ENCODE measurements around the gene PATJ.
A peak's percentile ranks its signal among the peaks of the same experiment; 100 is the strongest.

PATJ gene

GRCh38 chr1:61776091-61776490 lies 33.8 kb downstream of the PATJ start:
- peaks cover 0 to 2% (median 1%) of the 10 kb centered on the region in 4 experiments for H3K36me3 ChIP-seq (ENCODE audit: control insufficient read depth in 4 of 4, insufficient read depth in 4 of 4, low read length in 3 of 4)
- ChIA-PET POLR2A (no interaction called here), CTCF (no interaction called here)
- 100% methylated on average over 2 of the region's 2 CpGs for WGBS (ENCODE audit: insufficient coverage)
- no peak for DNase-seq
- H3K9me3 ChIP-seq (ENCODE audit: control extremely low read depth in 1 of 5, control insufficient read depth in 4 of 5, insufficient read depth in 2 of 5, low read depth in 1 of 5, low read length in 4 of 5): no peaks in the 10 kb centered on the region
- H3K4me1 ChIP-seq (ENCODE audit: control extremely low read depth in 1 of 4, control insufficient read depth in 4 of 4, insufficient read depth in 4 of 4, low read length in 3 of 4): peaks cover 0 to 2% (median 0%) of the 10 kb centered on the region in 4 experiments
- no peak overlapping the region for H3K4me3 ChIP-seq (ENCODE audit: control insufficient read depth in 1 of 7, extremely low read depth in 1 of 7, insufficient read depth in 4 of 7, low read depth in 2 of 7, low read length in 6 of 7)
- no peaks in the 10 kb centered on the region for H3K27me3 ChIP-seq (replicated peaks in 2 of 5; ENCODE audit: control insufficient read depth in 4 of 5, insufficient read depth in 5 of 5, low read length in 4 of 5)
- no peak overlapping the region for H3K27ac ChIP-seq (ENCODE audit: insufficient read depth in 1 of 2, low read depth in 1 of 2, low read length in 2 of 2, poor library complexity in 1 of 2, severe bottlenecking in 2 of 2)

- POLR2A ChIA-PET: no interaction called here
- DNase-seq: no peak
- Histone ChIP-seq H3K9me3 (ENCODE audit: control extremely low read depth in 1 of 5, control insufficient read depth in 4 of 5, insufficient read depth in 2 of 5, low read depth in 1 of 5, low read length in 4 of 5) (no peaks in the 10 kb centered on the region), H3K27ac (ENCODE audit: insufficient read depth in 1 of 2, low read depth in 1 of 2, low read length in 2 of 2, poor library complexity in 1 of 2, severe bottlenecking in 2 of 2) (no peak overlapping the region), H3K36me3 (ENCODE audit: control insufficient read depth in 4 of 4, insufficient read depth in 4 of 4, low read length in 3 of 4) (peaks cover 0 to 2% (median 0%) of the 10 kb centered on the region in 4 experiments), H3K4me1 (ENCODE audit: control extremely low read depth in 1 of 4, control insufficient read depth in 4 of 4, insufficient read depth in 4 of 4, low read length in 3 of 4) (peaks cover 0 to 10% (median 0%) of the 10 kb centered on the region in 4 experiments), H3K27me3 (replicated peaks in 2 of 5; ENCODE audit: control insufficient read depth in 4 of 5, insufficient read depth in 5 of 5, low read length in 4 of 5) (no peaks in the 10 kb centered on the region), H3K4me3 (ENCODE audit: control insufficient read depth in 1 of 7, extremely low read depth in 1 of 7, insufficient read depth in 4 of 7, low read depth in 2 of 7, low read length in 6 of 7) (no peak overlapping the region)
- CTCF ChIA-PET: no interaction called here
- 100% methylated on average over 1 of the region's 2 CpGs for WGBS (ENCODE audit: insufficient coverage)
Measured at GRCh38 chr1:61779231-61779630, 37.0 kb downstream of the PATJ start.

GRCh38 chr1:61781151-61781550 lies 38.9 kb downstream of the PATJ start:
- peaks cover 0 to 10% (median 0%) of the 10 kb centered on the region in 4 experiments for H3K4me1 ChIP-seq (ENCODE audit: control extremely low read depth in 1 of 4, control insufficient read depth in 4 of 4, insufficient read depth in 4 of 4, low read length in 3 of 4)
- no peak overlapping the region for H3K27ac ChIP-seq (ENCODE audit: insufficient read depth in 1 of 2, low read depth in 1 of 2, low read length in 2 of 2, poor library complexity in 1 of 2, severe bottlenecking in 2 of 2)
- no peaks in the 10 kb centered on the region for H3K27me3 ChIP-seq (replicated peaks in 2 of 5; ENCODE audit: control insufficient read depth in 4 of 5, insufficient read depth in 5 of 5, low read length in 4 of 5)
- CTCF ChIA-PET: interaction anchor here (0.7 to 1.4 kb wide), 2 partner anchors 33 to 1015 kb away, joined by 3 read pairs; no protein-coding TSS in a partner anchor
- POLR2A ChIA-PET: no interaction called here
- H3K4me3 ChIP-seq (ENCODE audit: control insufficient read depth in 1 of 7, extremely low read depth in 1 of 7, insufficient read depth in 4 of 7, low read depth in 2 of 7, low read length in 6 of 7): no peak overlapping the region
- DNase-seq: peak; percentile 18 to 82 (median 65)
- H3K9me3 ChIP-seq (ENCODE audit: control extremely low read depth in 1 of 5, control insufficient read depth in 4 of 5, insufficient read depth in 2 of 5, low read depth in 1 of 5, low read length in 4 of 5): no peaks in the 10 kb centered on the region
- no peaks in the 10 kb centered on the region for H3K36me3 ChIP-seq (ENCODE audit: control insufficient read depth in 4 of 4, insufficient read depth in 4 of 4, low read length in 3 of 4)

GRCh38 chr1:61782771-61783170 lies 40.5 kb downstream of the PATJ start:
- Histone ChIP-seq H3K27me3 (replicated peaks in 2 of 5; ENCODE audit: control insufficient read depth in 4 of 5, insufficient read depth in 5 of 5, low read length in 4 of 5) (no peaks in the 10 kb centered on the region), H3K27ac (ENCODE audit: insufficient read depth in 1 of 2, low read depth in 1 of 2, low read length in 2 of 2, poor library complexity in 1 of 2, severe bottlenecking in 2 of 2) (no peak overlapping the region), H3K9me3 (ENCODE audit: control extremely low read depth in 1 of 5, control insufficient read depth in 4 of 5, insufficient read depth in 2 of 5, low read depth in 1 of 5, low read length in 4 of 5) (no peaks in the 10 kb centered on the region), H3K36me3 (ENCODE audit: control insufficient read depth in 4 of 4, insufficient read depth in 4 of 4, low read length in 3 of 4) (no peaks in the 10 kb centered on the region), H3K4me3 (ENCODE audit: control insufficient read depth in 1 of 7, extremely low read depth in 1 of 7, insufficient read depth in 4 of 7, low read depth in 2 of 7, low read length in 6 of 7) (no peak overlapping the region), H3K4me1 (ENCODE audit: control extremely low read depth in 1 of 4, control insufficient read depth in 4 of 4, insufficient read depth in 4 of 4, low read length in 3 of 4) (peaks cover 0 to 10% (median 0%) of the 10 kb centered on the region in 4 experiments)
- ChIA-PET CTCF (interaction anchor here (0.9 kb wide), 1 partner anchor 9 kb away, joined by 3 read pairs; no protein-coding TSS in a partner anchor), POLR2A (no interaction called here)
- WGBS (ENCODE audit: insufficient coverage): no CpG with 5 or more reads among the region's 4 CpGs
- no peak for DNase-seq

- ChIA-PET CTCF (interaction anchor here (1.8 kb wide), 1 partner anchor 19 kb away, joined by 5 read pairs; no protein-coding TSS in a partner anchor), POLR2A (no interaction called here)
- no peaks in the 10 kb centered on the region for H3K9me3 ChIP-seq (ENCODE audit: control extremely low read depth in 1 of 5, control insufficient read depth in 4 of 5, insufficient read depth in 2 of 5, low read depth in 1 of 5, low read length in 4 of 5)
- DNase-seq: no peak
- WGBS (ENCODE audit: insufficient coverage): no CpG with 5 or more reads among the region's 2 CpGs
- no peak overlapping the region for H3K27ac ChIP-seq (ENCODE audit: insufficient read depth in 1 of 2, low read depth in 1 of 2, low read length in 2 of 2, poor library complexity in 1 of 2, severe bottlenecking in 2 of 2)
- no peaks in the 10 kb centered on the region for H3K36me3 ChIP-seq (ENCODE audit: control insufficient read depth in 4 of 4, insufficient read depth in 4 of 4, low read length in 3 of 4)
- H3K4me1 ChIP-seq (ENCODE audit: control extremely low read depth in 1 of 4, control insufficient read depth in 4 of 4, insufficient read depth in 4 of 4, low read length in 3 of 4): peaks cover 0 to 10% (median 0%) of the 10 kb centered on the region in 4 experiments
- no peak overlapping the region for H3K4me3 ChIP-seq (ENCODE audit: control insufficient read depth in 1 of 7, extremely low read depth in 1 of 7, insufficient read depth in 4 of 7, low read depth in 2 of 7, low read length in 6 of 7)
- no peaks in the 10 kb centered on the region for H3K27me3 ChIP-seq (replicated peaks in 2 of 5; ENCODE audit: control insufficient read depth in 4 of 5, insufficient read depth in 5 of 5, low read length in 4 of 5)
Measured at GRCh38 chr1:61784726-61785125, 42.4 kb downstream of the PATJ start.

GRCh38 chr1:61790837-61791236 lies 48.6 kb downstream of the PATJ start:
- ChIA-PET CTCF (interaction anchor here (0.6 to 1.3 kb wide), 2 partner anchors 8 to 128 kb away, joined by 3 read pairs; no protein-coding TSS in a partner anchor), POLR2A (no interaction called here)
- no peak overlapping the region for H3K27ac ChIP-seq (ENCODE audit: insufficient read depth in 1 of 2, low read depth in 1 of 2, low read length in 2 of 2, poor library complexity in 1 of 2, severe bottlenecking in 2 of 2)
- H3K9me3 ChIP-seq (ENCODE audit: control extremely low read depth in 1 of 5, control insufficient read depth in 4 of 5, insufficient read depth in 2 of 5, low read depth in 1 of 5, low read length in 4 of 5): no peaks in the 10 kb centered on the region
- no peaks in the 10 kb centered on the region for H3K4me1 ChIP-seq (ENCODE audit: control extremely low read depth in 1 of 4, control insufficient read depth in 4 of 4, insufficient read depth in 4 of 4, low read length in 3 of 4)
- H3K27me3 ChIP-seq (replicated peaks in 2 of 5; ENCODE audit: control insufficient read depth in 4 of 5, insufficient read depth in 5 of 5, low read length in 4 of 5): no peaks in the 10 kb centered on the region
- H3K36me3 ChIP-seq (ENCODE audit: control insufficient read depth in 4 of 4, insufficient read depth in 4 of 4, low read length in 3 of 4): no peaks in the 10 kb centered on the region
- no peak overlapping the region for H3K4me3 ChIP-seq (ENCODE audit: control insufficient read depth in 1 of 7, extremely low read depth in 1 of 7, insufficient read depth in 4 of 7, low read depth in 2 of 7, low read length in 6 of 7)
- DNase-seq: no peak
- WGBS (ENCODE audit: insufficient coverage): 100% methylated on average over 3 of the region's 3 CpGs

GRCh38 chr1:61797045-61797755 lies 54.9 kb downstream of the PATJ start:
- Histone ChIP-seq H3K9me3 (ENCODE audit: control extremely low read depth in 1 of 5, control insufficient read depth in 4 of 5, insufficient read depth in 2 of 5, low read depth in 1 of 5, low read length in 4 of 5) (no peaks in the 10 kb centered on the region), H3K27me3 (replicated peaks in 2 of 5; ENCODE audit: control insufficient read depth in 4 of 5, insufficient read depth in 5 of 5, low read length in 4 of 5) (no peaks in the 10 kb centered on the region), H3K36me3 (ENCODE audit: control insufficient read depth in 4 of 4, insufficient read depth in 4 of 4, low read length in 3 of 4) (peaks cover 0 to 4% (median 2%) of the 10 kb centered on the region in 4 experiments), H3K4me3 (ENCODE audit: control insufficient read depth in 1 of 7, extremely low read depth in 1 of 7, insufficient read depth in 4 of 7, low read depth in 2 of 7, low read length in 6 of 7) (no peak overlapping the region), H3K27ac (ENCODE audit: insufficient read depth in 1 of 2, low read depth in 1 of 2, low read length in 2 of 2, poor library complexity in 1 of 2, severe bottlenecking in 2 of 2) (no peak overlapping the region), H3K4me1 (ENCODE audit: control extremely low read depth in 1 of 4, control insufficient read depth in 4 of 4, insufficient read depth in 4 of 4, low read length in 3 of 4) (no peaks in the 10 kb centered on the region)
- CTCF ChIA-PET: no interaction called here
- DNase-seq: no peak
- POLR2A ChIA-PET: interaction anchor here (0.6 kb wide), 1 partner anchor 686 kb away, joined by 10 read pairs; no protein-coding TSS in a partner anchor
- 75% methylated on average over 5 of the region's 10 CpGs for WGBS (ENCODE audit: insufficient coverage)

All from common myeloid progenitor, CD34-positive (primary cell).